Natural killer cell treated with Interleukin-12 subunit alpha and Interleukin-12 subunit beta and Interleukin-15 and Interleukin-18, amount 100 ng/mL, for 72 hours (primary cell): ENCODE results near the gene PPWD1. TPM values are rescaled to one million over a fixed set of nuclear protein-coding genes. Genes with fewer than 3 reads are reported as not detected.

Experiments used
- ATAC-seq, 2 donors: fragments of 150-1000 bp; cut with Tn5 transposase in 1 of 2; sonication (Bioruptor Pico), chemical (Tn5 transposase) in 1 of 2; 2 replicates each; pipeline ENCODE4 v1.10.0; 2021
- DNase-seq: peaks from one replicate; pipeline ENCODE4 v3.0.0; 2022; ENCODE audit warnings: low spot score
- H3K27ac Mint-ChIP-seq, 2 donors: 1 replicate in 1 of 2; 2 replicates in 1 of 2; pipeline ENCODE4 v1.8.0; 2022; ENCODE audit warnings: mixed read lengths in 2 of 2, mild to moderate bottlenecking in 1 of 2, moderate library complexity in 1 of 2
- H3K27me3 Mint-ChIP-seq, 2 donors: 1 replicate in 1 of 2; 2 replicates in 1 of 2; pipeline ENCODE4 v1.8.0; 2022; ENCODE audit warnings: mixed read lengths in 2 of 2
- H3K36me3 Mint-ChIP-seq: one replicate; pipeline ENCODE4 v1.8.0; 2022; ENCODE audit warnings: mixed read lengths
- H3K4me1 Mint-ChIP-seq, 2 donors: 1 replicate in 1 of 2; 2 replicates in 1 of 2; pipeline ENCODE4 v1.8.0; 2022; ENCODE audit warnings: low read depth in 2 of 2, mixed read lengths in 2 of 2, mild to moderate bottlenecking in 1 of 2
- H3K4me3 Mint-ChIP-seq: one replicate; pipeline ENCODE4 v1.8.0; 2022; ENCODE audit warnings: mixed read lengths
- H3K9me3 Mint-ChIP-seq: 2 replicates; pipeline ENCODE4 v1.8.0; 2022; ENCODE audit warnings: mixed read lengths
- total RNA-seq, 2 donors: library from RNA; stranded (reverse); gene quantifications; one replicate each; pipeline ENCODE4 v1.2.3, GENCODE V29; 2022

The PPWD1 gene
- total RNA-seq, result 10 to 100 TPM; 45.1 to 49.4 TPM

DNA sequence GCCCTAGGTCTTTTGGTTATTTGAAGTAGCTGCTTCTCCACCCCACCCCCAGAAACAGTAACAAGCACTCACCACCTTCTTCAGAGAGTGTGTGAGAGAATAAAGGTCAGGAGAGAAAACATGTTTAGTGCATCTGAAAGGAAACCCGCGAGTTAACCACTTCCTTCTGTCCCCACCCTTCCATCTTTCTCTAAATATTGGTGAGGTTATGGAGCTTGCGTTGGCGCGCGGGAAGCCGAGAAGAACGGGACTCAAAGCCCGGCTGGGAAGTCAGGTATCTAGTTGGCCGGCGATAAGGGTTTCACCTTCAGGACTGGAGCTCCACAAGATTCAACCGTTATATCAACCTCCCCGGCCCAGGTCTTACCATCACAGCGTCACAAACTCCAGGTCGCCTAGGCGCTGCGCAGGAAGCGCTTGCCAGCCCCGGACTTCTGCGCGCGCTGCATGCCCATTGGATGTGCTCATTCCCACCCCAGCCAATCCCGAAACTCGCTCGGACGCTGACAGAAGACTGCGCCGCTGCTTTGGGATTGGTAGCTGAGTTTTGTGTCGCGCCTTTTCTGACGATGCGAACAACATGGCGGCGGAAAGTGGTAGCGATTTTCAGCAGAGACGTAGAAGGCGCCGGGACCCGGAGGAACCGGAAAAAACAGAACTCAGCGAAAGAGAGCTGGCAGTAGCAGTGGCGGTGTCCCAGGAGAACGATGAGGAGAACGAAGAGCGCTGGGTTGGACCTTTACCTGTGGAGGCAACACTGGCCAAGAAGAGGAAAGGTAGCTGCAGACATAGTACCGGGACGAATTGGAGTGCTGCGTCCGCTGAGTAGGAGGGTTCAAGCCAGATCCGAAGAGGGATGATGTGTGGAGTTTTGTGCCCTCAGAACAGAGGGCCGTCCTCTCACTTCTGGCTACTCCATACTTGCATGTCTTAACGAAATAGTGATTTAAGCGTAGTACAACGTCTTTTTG, at the start of gene PPWD1, which contains the start of gene CENPK:
PPWD1 (plus strand) TSS at position 566 of the 971 bp plus-strand sequence; CDS start at position 581, 15 bp downstream.
CENPK (minus strand) TSS at position 438 of the 971 bp plus-strand sequence. CDS start 8,261 bp downstream, outside the sequence.
- Mint-ChIP-seq H3K4me1 (peaks cover 30 to 62% of the 10 kb centered on the region in 2 donors), H3K9me3 (no peaks in the 10 kb centered on the region)

DNA sequence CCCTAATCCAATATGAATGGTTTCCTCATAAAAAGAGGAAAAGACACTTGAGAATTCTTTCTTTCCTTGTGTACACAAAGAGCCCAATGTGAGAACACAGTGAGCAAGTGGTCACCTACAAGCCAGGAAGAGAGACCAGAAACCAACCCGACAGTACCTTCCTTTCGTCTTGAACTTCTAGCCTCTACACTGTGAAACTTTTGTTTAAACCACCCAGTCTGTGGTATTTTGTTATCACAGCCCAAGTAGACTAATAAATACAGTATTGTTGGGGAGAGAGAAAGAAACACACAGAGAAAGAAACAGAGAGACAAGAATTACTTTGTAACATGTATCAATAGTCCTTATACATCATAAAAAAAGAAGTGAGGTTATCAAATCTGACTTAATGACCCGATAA, 37.4 kb upstream of the PPWD1 start:
- Mint-ChIP-seq H3K4me3 (no peak overlapping the region), H3K4me1 (no peaks in the 10 kb centered on the region), H3K27ac (no peak overlapping the region), H3K9me3 (no peaks in the 10 kb centered on the region), H3K36me3 (peaks cover 6% of the 10 kb centered on the region), H3K27me3 (no peaks in the 10 kb centered on the region)
- ATAC-seq (no peak), DNase-seq (no peak)

More for the DNA sequence above, at the start of gene PPWD1, which contains the start of gene CENPK:
- DNase-seq (peak; percentile 96), ATAC-seq (peak; percentile 100)
- Mint-ChIP-seq H3K27ac (peak within 1 kb of the TSS; percentile 92 to 94), H3K4me3 (peak within 1 kb of the TSS; percentile 97), H3K36me3 (peaks cover 13% of the 10 kb centered on the region), H3K27me3 (no peaks in the 10 kb centered on the region)

DNA sequence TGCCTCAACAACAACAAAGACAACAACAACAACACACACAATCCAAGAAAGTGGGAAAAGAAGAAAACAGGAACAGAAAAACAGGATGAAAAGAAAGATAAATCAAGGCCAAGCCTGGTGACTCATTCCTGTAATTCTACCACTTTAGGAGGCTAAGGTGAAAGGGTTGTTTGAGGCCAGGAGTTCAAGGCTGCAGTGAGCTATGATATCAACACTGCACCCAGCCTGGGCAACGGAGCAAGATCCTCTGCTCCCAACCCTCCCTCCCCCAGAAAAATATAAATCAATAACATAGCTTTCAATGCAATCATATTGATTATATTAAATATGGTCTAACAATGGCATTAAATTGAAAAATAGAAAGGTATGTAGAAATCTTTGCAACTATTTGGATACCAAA, 32.2 kb upstream of the PPWD1 start:
- Mint-ChIP-seq H3K27ac (no peak overlapping the region), H3K9me3 (no peaks in the 10 kb centered on the region), H3K27me3 (no peaks in the 10 kb centered on the region)

DNA sequence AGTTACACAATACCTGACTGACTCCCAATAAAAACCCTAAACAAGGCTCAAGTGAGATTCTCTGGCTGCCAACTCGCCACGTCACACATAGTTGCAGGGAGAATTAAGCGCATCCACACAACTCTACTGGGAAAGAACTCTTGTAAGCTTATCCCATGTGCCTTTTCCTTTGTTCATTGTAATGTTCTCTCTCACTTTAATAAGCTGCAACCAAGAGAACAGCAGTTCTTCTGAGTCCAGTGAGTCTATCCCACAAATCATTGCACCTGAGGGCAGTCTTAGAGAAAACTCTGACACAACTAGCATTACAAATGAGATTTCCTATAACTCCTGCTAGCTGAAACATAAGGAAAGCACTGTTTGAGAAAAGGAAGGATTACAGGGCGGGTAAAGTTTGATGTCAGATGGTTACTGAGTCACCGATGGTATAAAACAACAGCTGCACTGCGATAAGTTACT, 27.5 kb upstream of the PPWD1 start:
- no peaks in the 10 kb centered on the region for H3K27me3 Mint-ChIP-seq
- DNase-seq, result no peak
- no peaks in the 10 kb centered on the region for H3K4me1 Mint-ChIP-seq
- H3K36me3 Mint-ChIP-seq, result peaks cover 7% of the 10 kb centered on the region
- H3K4me3 Mint-ChIP-seq, result no peak overlapping the region
- no peak for ATAC-seq
- no peak overlapping the region for H3K27ac Mint-ChIP-seq
- no peaks in the 10 kb centered on the region for H3K9me3 Mint-ChIP-seq

More for the DNA sequence above, 32.2 kb upstream of the PPWD1 start:
- Mint-ChIP-seq H3K4me3 (no peak overlapping the region), H3K4me1 (no peaks in the 10 kb centered on the region), H3K36me3 (peaks cover 3% of the 10 kb centered on the region)
- ATAC-seq (no peak), DNase-seq (no peak)

DNA sequence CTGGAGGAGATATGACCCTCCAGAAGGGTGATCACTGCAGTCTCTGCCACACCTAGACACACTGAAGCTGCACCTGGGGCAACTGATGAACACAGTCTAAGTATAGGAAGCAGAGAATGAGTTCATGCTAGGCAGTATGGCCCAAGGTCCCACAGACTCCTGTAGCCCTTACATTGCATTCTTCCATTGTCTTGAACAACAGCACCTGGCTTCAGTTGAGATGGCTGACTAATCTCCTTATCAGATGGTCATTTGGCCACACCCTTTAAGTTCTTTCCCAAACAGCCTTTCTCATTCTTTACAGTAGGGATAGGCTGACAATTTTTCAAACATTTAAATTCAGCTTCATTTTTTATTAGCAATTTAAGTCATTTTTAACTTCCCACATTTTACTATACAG, 23.3 kb upstream of the PPWD1 start:
- Mint-ChIP-seq H3K9me3 (no peaks in the 10 kb centered on the region), H3K4me3 (no peak overlapping the region), H3K36me3 (peaks cover 26% of the 10 kb centered on the region), H3K27ac (no peak overlapping the region), H3K4me1 (no peaks in the 10 kb centered on the region), H3K27me3 (no peaks in the 10 kb centered on the region)
- DNase-seq (no peak), ATAC-seq (peak in 1 of 2 donors; percentile 46)

DNA sequence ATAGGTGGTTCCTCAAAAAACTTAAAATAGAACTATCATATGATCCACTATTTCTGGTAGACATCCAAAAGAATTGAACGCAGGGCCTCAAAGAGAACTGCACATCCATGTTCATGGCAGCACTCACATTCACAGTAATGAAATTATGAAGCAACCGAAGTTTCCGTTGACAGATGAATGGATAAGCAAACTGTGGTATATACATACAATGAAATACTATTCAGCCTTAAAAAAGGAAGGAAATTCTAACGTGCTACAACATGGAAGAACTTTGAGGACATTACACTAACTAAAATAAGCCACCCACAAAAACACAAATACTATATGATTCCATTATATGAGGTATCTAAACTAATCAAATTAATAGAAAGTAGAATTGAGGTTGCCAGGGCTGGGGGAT, 18.6 kb upstream of the PPWD1 start:
- no peaks in the 10 kb centered on the region for H3K27me3 Mint-ChIP-seq
- H3K9me3 Mint-ChIP-seq, result no peaks in the 10 kb centered on the region
- H3K27ac Mint-ChIP-seq, result no peak overlapping the region
- peaks cover 32% of the 10 kb centered on the region for H3K36me3 Mint-ChIP-seq
- DNase-seq (no peak), ATAC-seq (no peak)
- no peak overlapping the region for H3K4me3 Mint-ChIP-seq
- peaks cover 0 to 6% of the 10 kb centered on the region in 2 donors for H3K4me1 Mint-ChIP-seq

DNA sequence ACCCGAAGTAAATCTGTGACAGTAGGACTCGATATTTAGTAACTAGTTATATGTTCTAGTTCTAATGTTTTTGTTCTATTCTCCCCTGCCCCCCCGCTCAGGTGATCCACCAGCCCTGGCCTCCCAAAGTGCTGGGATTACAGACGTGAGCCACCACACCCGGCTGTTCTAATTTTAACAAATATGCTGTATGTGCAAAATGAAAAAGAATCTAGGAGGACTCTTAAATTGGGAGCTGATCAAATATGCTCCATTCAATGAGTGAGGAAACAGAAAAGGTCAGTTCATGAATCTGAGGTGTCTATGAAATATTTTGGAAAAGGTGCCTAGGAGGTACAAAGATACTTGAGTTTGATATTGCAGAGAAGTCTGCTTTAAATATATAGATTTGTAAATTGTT, 17.0 kb upstream of the PPWD1 start:
- Mint-ChIP-seq H3K4me1 (peaks cover 0 to 6% of the 10 kb centered on the region in 2 donors), H3K27me3 (no peaks in the 10 kb centered on the region), H3K4me3 (no peak overlapping the region), H3K9me3 (no peaks in the 10 kb centered on the region), H3K27ac (no peak overlapping the region), H3K36me3 (peaks cover 33% of the 10 kb centered on the region)
- no peak for DNase-seq
- ATAC-seq, result no peak

DNA sequence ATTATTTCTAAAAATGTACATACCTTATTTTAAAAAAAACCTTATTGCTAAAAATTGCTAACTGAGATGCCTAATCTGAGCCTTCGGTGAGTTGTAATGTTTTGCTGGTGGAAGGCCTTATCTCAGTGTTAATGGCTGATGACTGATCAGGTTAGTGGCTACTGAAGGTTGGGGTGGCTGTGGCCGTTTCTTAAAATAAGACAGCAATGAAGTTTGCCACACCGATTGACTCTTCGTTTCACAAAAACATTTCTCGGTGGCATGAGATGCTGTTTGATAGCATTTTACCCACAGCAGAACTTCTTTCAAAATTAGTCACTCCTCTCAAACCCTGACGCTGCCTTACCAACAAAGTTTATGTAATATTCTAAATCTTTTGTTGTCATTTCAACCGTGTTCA, 14.8 kb upstream of the PPWD1 start:
- DNase-seq (no peak), ATAC-seq (peak in 1 of 2 donors; percentile 43)
- Mint-ChIP-seq H3K27me3 (no peaks in the 10 kb centered on the region), H3K27ac (no peak overlapping the region), H3K36me3 (peaks cover 21% of the 10 kb centered on the region), H3K4me1 (peaks cover 2 to 6% of the 10 kb centered on the region in 2 donors), H3K4me3 (no peak overlapping the region), H3K9me3 (no peaks in the 10 kb centered on the region)

DNA sequence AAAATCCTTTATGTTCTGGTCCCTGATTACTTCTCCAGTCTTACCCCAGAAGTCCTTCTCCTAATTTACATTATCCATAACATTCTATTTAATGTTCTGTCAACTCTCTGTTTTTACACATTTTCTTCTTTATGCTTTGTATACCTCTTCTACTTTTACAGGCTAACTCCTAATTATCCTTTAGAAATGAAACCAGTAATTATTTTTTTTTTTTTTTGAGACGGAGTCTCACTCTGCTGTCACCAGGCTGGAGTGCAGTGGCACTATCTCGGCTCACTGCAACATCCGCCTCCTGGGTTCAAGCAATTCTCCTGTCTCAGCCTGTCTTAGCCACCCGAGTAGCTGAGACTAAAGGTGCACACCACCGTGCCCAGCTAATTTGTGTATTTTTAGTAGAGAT, 9.2 kb upstream of the PPWD1 start:
- no peak overlapping the region for H3K27ac Mint-ChIP-seq
- peaks cover 43% of the 10 kb centered on the region for H3K36me3 Mint-ChIP-seq
- peaks cover 2 to 21% of the 10 kb centered on the region in 2 donors for H3K4me1 Mint-ChIP-seq
- no peak for DNase-seq
- H3K27me3 Mint-ChIP-seq, result no peaks in the 10 kb centered on the region
- no peak for ATAC-seq
- H3K4me3 Mint-ChIP-seq, result no peak overlapping the region
- no peaks in the 10 kb centered on the region for H3K9me3 Mint-ChIP-seq

DNA sequence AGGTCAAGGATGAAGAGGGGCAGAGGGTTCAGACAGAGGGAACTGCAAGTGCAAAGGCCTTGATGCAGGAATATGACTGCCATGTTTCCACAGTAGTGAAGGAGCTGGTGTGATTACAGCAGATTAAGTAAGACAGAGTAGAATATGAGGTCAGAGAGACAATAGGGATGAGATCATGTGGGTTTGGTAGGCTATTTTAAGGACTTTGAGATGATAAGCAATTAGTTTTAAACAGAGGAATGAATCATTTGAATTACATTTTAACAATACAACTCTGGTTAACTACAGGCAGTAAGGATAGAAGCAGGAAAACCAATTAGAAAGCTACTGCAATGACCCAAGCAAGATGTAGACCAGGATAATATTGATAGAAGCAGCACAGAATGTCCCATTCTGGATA, 7.8 kb upstream of the PPWD1 start:
- Mint-ChIP-seq H3K4me3 (no peak overlapping the region), H3K36me3 (peaks cover 36% of the 10 kb centered on the region), H3K27ac (no peak overlapping the region), H3K4me1 (peaks cover 2 to 25% of the 10 kb centered on the region in 2 donors), H3K27me3 (no peaks in the 10 kb centered on the region), H3K9me3 (no peaks in the 10 kb centered on the region)
- ATAC-seq (no peak), DNase-seq (no peak)

DNA sequence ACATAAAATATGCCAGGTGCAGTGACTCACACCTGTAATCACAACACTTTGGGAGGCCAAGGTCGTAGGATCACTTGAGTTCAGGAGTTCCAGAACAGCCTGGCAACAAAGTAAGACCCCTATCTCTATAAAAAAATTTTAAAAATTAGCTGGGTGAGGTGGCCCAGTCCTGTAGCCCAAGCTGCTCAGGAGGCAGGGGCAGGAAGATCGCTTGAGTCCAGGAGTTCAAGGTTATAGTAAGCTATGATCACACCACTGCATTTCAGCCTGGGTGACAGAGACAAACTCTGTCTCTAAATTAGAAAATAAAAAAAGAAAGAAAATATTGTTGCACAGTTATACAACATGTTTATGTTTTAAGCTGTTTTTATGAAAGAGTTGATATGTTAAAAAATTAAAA, 6.9 kb upstream of the PPWD1 start:
- ATAC-seq, result no peak
- Mint-ChIP-seq H3K27ac (no peak overlapping the region), H3K36me3 (peaks cover 36% of the 10 kb centered on the region), H3K4me1 (peaks cover 2 to 25% of the 10 kb centered on the region in 2 donors), H3K4me3 (no peak overlapping the region), H3K9me3 (no peaks in the 10 kb centered on the region), H3K27me3 (no peaks in the 10 kb centered on the region)
- no peak for DNase-seq

DNA sequence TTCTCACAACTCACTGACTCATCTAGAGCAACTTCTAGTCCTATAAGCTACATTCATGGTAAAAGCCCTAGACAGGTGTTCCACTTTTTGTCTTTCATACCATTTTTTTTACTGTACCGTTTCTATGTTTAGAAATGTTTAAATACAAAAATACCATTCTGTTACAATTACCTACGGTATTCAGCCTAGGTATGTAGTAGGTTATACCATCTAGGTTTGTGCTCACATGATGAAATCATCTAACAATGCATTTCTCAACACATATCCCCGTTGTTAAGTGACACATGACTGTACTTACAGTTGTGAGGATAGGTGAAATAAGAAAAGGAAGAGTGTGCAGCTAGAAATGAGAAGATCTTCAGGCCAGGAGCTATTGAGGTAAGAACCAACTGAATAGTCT, 6.4 kb upstream of the PPWD1 start:
- Mint-ChIP-seq H3K27me3 (no peaks in the 10 kb centered on the region), H3K27ac (no peak overlapping the region), H3K36me3 (peaks cover 36% of the 10 kb centered on the region), H3K4me1 (peaks cover 2 to 30% of the 10 kb centered on the region in 2 donors), H3K9me3 (no peaks in the 10 kb centered on the region), H3K4me3 (no peak overlapping the region)
- DNase-seq, result no peak
- no peak for ATAC-seq

DNA sequence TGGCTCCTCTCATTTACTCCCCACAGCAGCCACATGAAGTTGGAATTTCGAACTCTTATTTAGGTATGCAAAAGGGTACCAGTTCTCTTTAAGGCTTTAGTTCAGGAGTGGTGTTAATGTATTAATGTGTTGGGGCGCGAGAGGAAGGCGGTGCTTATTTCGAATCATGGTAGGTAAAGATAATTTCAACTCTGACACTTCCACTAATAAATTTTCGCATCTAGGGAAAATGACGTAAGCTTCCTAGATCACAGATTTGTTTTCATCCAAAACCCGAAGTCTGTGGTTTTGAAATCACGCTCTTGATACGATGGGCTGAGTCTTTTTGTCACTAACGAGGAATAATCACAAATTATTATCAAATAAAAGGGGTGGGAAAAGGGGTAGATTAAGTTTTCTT, 681 bp downstream of the PPWD1 start:
- peaks cover 5% of the 10 kb centered on the region for H3K36me3 Mint-ChIP-seq
- H3K4me1 Mint-ChIP-seq, result peaks cover 30 to 55% of the 10 kb centered on the region in 2 donors
- H3K9me3 Mint-ChIP-seq, result no peaks in the 10 kb centered on the region
- no peak for ATAC-seq
- no peak for DNase-seq
- H3K27ac Mint-ChIP-seq, result peak overlapping the region; percentile 92 to 94
- H3K4me3 Mint-ChIP-seq, result peak overlapping the region; percentile 97
- H3K27me3 Mint-ChIP-seq, result no peaks in the 10 kb centered on the region

DNA sequence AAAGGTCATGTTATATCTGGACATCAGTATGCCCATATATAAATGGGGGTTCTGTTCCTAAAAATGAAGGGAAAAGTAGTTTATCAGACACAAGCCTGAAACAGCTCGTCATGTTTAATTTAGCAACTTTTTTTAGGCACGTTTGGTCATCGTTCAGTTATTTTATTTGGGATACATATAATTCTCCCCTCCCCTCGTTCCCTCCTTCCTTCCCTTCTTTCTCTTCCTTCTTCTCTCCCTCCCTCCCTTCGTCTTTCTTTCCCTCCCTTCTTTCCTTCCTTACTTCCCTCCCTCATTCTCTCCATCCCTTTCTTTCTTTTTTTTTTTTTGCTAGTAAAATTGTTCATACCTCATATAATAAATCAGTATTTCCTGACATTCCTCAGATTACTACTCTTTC, 3.4 kb downstream of the PPWD1 start:
- Mint-ChIP-seq H3K27me3 (no peaks in the 10 kb centered on the region), H3K4me3 (no peak overlapping the region), H3K4me1 (peaks cover 30 to 47% of the 10 kb centered on the region in 2 donors), H3K27ac (no peak overlapping the region), H3K36me3 (peaks cover 4% of the 10 kb centered on the region), H3K9me3 (no peaks in the 10 kb centered on the region)
- no peak for ATAC-seq
- DNase-seq, result no peak
